NCI-H1092 treated with DMSO at 0.1 percent for 48 hours (cell line): Measurements from ENCODE around the gene MYO18A.

Experiments used
- DNase-seq: peaks from one replicate; lab custom pipeline; 2025; lab: John Stamatoyannopoulos, UW

MYO18A gene

DNA sequence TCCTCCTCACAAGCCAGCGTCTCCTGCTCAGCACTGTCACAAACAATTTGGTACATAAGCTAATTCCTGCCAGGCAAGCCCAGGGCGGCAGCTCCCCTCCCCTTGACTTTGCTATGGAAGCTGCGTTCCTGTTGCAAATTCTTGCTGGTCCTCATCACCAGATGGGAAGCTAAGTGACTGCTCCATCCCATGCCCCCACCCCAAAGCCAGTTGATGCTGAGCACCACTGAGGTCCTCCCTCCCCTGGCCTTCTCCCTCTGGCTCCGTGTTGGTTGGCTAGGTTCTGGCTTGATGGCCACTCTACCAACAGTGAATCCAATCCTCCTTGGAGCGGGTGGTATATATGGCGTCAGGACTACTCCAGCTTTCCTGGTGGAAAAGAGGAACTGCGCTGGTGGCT, 102.9 kb downstream of the MYO18A start:
- DNase-seq: no peak

DNA sequence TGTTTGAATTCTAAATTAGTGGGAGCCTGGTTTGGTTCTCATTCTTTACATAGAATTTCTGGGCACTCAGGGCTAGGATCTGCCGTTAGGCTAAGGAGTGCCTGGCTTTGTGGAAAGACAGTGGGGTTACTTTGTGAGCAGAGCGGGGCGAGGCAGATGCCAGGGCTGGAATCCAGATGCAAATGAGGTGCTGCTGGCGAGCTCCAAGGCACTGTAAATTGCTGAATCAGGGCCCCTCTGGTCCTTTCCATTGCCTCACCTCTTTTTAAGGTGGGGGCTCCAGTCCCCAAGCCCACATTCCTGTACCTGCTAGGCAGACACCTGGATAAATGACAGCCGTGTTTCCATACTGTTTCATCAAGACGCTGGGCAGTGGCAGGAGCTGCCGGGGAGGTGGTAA, 103.5 kb downstream of the MYO18A start:
- no peak for DNase-seq

DNA sequence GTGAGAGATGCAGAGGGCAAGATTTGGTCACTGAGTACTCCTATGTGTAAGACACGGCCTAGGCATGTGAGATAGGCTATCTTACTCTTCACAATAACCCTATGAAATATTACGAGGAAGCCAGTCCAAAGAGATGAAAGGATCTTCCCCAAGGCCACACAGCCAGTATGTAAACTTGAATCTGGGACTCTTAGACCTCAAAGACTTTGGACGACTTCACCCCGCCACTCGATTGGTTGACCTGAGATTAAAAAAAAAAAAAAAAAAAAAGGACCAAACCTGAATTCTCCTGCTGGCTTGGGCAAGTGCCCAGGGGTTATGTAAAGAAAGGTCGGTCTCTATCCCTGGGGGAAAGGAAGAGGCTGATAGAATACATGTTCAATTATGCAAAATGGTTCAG, 104.1 kb downstream of the MYO18A start:
- DNase-seq: no peak

DNA sequence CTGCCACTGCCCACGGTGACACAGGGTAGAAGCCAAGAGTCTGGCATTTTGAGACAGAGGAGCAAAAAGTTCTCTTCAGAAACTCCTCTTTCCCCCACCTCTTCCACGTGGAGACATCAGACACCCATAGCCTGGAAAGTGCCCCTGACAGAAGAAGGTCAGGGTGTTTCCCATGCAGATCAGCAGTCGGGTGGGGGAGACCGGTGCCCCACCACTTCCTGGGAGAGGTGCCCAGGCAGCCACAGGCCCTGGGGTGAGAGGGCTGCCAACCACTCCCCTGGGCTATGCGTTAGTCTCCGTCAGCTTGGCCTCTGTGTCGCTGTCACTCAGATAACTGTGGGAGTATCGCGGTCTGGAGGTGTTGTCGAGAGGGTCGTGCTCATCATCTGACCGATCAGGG, 105.7 kb downstream of the MYO18A start:
- no peak for DNase-seq

DNA sequence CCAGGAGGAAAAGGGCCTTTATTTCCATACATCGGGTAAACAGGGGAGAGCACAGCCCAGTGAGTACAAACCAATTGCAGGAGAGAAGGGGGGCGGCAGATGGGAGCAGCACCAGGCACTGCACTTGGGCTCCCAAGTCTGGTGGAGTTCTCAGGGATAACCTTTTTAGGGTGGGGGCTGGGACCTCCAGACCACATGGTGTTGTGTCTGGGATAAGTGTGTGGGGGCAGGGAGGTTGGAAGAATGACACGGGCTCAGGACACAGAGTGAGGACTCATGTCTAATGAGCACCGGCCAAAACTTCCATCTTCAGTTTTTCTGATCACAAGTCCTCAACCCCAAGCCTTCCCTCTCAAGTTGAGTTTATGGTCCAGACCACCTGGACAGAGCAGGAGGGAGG, 106.7 kb downstream of the MYO18A start:
- no peak for DNase-seq

DNA sequence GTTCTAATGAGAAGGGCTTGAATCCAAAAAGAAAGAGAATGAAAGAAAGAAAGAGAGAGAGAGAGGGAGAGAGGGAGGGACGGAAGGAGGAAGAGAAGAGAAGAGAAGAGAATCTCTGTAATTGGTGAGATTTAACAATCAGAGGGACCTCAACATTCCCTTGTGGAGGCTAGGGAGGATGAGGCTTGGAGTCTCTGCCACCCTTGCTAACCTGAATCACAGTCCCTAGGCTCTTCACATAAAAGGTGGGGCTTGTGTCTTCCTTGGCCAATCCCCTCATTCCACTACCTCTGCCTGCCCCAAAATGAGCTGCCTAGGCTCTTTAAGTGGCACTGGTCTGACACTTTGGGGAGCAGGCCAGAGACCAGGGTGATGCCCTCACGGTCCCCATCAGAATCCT, 107.2 kb downstream of the MYO18A start:
- no peak for DNase-seq

DNA sequence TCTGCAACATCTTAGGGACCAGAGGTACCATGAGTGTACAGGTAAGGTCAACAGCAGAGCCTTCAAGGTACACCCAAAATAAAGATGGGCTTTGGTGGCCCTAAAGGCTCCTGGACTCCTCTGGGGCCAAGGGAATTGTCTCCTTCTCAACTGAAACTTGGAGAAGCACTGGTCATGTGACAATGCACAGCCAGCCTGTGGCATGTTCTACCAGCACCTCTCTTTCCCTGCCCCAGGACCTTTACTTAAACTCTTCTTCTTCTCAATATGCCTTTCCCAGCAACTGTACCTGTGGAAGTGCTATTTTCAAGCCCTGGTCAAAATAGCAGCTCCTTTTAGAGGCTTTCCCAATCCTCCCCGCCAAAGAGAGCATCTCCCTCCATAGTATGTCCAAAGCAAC, 108.9 kb downstream of the MYO18A start:
- DNase-seq: no peak

DNA sequence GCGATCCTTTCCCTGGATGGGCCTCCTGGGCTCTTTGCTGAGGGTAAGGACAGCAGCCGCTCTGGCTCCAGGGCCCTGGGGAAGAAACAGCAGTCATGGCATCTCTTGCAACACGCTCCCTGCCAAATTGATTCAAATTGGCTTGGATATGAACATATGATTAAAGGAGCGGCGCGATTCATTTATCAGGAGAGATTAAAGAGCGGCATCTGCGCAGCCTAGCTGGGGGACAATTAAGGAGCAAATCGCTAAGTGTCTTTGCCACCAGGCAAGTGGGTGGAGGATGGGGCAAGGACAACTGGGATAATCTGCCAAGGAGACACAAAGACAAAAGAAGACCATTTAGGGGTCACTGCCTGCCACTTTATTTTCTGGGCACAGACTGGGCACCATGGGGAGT, 109.4 kb downstream of the MYO18A start:
- DNase-seq: no peak

DNA sequence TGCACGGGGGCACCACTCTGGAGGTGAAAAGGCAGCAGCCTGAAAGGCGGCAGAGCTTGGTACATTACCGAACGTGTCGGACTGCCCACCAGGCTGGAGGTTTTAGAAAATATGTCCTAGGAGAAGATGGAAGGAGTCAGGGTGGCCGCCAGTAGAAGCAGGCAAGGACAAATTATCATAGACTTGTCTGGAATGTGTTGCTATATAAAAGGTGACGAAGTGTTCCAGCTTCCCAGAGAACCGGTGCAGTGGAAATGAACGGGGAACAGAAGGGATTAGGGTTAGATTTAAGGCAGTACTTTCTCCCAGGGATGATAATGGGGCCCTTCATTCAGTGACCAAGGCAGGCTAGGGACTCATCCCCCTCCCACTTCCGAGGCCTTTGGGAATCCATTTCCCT, 109.9 kb downstream of the MYO18A start:
- DNase-seq: no peak

DNA sequence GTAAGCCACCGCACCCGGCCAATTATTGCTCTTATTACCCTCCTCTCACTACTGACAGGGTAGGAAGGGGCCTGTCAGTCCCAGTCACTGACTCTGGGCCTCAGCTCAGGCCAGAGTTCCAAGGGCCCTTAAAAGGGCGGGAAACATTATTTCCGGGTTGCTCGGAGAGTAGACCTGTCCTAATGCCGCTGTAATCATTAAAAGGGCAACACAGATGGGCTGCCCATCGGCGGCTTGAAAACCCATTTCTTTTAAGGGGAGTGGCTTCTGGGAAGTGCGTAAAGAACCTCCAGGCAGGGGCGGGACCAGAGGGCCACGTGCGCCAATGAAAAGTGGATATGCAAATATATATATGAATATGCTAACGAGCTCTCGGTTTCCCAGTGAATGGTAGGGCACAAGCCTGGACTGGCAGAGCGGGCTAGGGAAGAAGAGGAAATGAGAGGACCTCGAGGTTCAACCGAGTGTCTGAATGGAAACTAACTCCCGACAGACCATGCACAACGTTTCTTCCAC, 110.6 kb downstream of the MYO18A start:
- no peak for DNase-seq

DNA sequence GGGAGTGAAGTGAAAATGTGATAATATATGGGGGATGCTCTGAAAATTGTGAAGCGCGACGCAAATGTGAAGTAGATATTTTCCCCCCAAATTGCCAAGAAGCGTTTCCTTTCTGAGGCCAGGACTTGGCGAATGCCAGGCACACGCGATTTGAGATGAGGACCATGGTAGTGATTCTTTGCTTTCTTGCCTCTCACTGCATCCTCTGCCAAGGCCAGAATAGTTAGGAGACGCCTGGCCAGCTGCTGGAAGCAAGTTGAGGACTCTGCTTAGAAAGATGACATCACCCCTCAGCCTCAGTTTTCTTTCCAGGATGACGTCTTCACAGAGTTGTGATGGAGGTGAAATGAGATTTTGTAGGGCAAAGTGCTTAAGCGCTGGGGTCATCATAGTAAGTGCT, 111.4 kb downstream of the MYO18A start:
- DNase-seq: no peak

DNA sequence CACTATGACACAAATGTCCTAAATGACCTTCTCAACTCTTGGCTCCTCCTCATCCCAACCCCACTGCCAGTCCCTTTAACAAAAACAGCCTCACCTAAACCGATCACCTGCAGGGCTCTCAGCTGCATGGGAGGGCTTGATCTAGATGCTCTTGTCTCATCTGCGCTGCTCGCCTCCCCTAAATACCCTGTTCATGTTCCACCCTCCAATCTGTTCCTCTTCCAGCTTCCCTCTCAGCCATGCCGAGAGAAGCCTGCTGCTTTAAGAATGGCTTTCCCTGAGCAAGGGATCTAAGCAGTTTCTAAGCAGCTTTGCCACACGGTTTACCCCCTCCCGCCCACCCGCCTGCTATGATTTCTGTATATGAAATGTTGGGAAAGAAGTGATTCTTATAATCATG, 113.6 kb downstream of the MYO18A start:
- no peak for DNase-seq

DNA sequence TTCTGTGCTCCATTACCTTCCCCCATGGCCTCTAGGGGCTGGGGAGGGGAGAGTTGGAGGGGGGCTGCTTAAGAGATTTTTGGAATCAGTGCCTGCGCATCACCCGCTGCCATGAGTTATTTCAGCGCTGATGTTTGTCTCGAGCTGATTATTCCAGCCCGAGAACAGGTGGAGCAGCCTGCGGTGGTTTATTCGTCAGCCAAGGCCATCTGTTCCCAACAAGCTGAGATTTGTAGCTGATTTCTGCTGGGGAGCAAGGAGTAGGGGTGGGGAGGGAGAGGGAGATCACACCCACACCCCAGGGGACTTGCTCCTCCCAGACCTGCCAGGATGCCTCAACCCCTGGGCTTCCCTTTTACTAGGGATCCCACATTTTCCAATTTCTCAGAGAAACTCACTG, 114.2 kb downstream of the MYO18A start:
- DNase-seq: peak; percentile 3

DNA sequence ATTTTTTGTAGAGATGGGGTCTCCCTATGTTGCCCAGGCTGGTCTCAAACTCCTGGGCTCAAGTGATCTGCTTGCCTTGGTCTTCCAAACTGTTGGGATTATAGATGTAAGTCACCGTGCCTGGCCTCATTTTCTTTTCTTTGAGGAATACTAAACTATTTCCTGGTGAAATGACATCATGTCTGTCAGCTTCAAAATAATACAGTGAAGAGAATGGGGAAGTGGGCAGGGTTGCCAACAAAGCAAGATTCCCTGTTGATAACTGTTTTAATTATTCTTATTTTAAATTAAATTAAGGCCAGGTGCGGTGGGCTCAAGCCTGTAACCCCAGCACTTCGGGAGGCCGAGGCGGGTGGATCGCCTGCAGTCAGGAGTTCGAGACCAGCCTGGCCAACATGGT, 116.2 kb downstream of the MYO18A start:
- no peak for DNase-seq

DNA sequence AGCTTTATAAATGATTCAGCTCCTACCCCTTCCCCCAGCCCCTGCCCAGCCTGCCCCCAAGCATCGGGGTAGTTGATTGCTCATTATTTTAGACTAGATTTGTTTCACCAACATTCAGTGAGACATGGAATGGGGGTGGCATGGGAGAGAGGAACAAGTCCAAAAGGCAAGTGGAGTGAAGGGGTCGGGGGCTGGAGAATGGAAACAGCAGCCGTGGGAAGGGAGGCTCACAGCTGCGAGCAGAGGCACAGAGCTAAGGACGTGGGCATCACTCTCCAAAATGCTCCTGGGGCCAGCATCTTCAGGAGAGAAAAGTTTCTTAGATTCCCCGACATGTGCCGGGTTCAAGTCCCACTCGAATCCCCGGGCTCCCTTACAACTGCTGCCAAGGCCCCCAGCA, 118.0 kb downstream of the MYO18A start:
- no peak for DNase-seq

DNA sequence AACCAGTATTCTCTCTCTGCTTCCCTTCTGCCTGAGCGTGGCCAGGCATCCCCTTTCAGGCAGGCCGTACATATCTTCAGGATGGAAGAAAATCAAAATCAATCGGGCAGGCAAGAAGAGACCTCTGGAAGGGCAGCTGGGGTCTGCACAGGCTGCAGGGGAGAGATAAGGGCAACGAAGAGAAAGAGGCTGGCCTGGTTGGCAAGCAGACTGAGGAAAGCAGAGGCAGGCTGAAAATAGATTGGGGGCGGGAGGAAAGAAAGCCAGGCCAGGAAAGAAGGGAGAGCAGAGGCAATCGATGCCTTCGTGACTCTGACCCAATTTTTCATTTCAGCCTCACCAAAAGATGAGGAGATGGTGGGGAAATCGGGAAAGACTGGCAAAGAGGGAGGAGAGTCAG, 119.2 kb downstream of the MYO18A start:
- no peak for DNase-seq

DNA sequence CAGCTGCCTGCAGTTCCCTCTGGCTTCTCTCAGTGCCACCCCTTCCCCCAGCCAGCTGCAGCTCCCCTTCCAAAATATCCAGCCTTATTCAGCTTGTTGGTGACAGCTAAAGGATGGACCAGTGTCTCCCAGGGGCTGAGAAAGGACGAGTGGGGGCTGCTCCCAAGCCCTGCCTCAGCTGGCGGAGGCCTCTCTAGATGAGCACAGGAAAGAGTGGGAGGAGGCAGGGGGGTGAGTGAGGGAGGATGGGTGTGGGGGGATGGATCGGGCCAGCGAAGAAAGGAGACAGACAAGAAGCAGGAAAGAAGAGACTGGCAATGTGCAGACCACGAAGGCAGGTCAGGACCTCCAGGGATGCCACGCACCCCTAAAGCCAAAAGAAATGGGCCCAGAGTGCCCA, 119.7 kb downstream of the MYO18A start:
- no peak for DNase-seq

DNA sequence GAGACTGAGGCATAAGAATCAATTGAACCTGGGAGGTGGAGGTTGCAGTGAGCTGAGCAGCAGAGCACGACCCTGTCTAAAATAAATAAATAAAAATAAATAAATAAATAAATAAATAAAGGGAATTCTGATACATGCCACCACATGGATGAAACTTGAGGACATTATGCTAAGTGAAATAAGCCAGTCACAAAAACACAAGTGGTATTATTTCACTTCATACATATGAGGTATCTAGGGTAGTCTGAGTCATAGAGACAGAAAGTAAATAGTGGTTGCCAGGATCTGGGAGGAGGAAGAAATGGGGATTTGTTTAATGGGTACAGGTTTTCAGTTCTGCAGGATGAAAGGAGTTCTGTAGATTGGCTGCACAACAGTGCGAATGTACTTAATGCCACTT, 120.9 kb downstream of the MYO18A start:
- no peak for DNase-seq

DNA sequence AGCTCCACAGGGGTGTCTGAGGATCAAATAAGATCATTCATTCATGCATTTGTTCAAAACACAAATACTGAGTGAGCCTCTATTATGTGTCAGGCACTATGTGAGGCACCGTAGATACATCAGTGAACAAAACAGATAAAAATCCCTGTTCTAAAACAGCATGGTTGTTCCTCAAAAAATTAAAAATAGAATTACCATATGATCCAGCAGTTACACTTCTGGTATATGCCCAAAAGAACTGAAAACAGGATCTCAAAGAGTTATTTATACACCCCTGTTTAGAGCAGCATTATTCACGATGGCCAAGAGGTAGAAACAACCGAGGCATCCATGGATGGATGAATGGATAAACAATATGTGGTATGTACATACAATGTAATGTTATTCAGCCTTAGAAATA, 121.8 kb downstream of the MYO18A start:
- DNase-seq: no peak

DNA sequence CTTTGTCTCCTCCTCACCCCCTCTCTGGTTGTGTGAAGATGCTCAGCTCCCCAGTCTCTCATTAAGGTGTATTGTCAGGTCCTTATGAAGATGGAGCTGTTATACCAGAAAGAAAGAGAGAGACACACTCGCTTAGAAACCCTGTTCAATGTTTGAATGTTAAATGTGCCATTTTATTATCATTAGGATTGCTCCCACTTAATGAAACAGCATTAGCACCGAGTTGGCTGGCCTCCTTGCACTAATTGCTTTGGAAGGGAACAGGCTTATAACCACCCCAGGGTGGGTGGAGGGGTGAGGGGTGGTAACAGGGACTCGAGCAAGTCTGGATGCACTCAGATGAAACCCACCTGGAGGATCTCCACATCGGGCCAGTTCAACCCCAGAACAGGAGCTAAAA, 122.8 kb downstream of the MYO18A start:
- DNase-seq: no peak

DNA sequence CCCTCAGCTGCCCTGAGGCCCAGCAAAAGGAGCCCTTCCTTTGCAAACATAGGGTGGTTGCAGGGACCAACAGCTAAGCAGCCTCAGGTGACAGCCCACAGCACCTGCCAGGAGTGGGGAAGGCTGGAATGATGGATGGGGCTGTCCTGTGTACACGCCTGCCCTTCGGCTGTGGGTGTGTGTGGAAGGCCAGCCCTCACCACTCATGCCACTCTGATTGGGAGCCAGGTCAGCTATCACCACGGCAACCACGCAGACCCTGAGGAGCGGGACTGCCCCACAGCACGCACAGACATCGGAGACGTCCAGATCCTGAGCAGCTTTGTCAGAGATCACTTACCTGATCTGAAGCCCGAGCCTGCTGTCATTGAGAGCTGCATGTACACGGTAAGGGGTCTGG, 125.4 kb downstream of the MYO18A start:
- DNase-seq: peak; percentile 9

DNA sequence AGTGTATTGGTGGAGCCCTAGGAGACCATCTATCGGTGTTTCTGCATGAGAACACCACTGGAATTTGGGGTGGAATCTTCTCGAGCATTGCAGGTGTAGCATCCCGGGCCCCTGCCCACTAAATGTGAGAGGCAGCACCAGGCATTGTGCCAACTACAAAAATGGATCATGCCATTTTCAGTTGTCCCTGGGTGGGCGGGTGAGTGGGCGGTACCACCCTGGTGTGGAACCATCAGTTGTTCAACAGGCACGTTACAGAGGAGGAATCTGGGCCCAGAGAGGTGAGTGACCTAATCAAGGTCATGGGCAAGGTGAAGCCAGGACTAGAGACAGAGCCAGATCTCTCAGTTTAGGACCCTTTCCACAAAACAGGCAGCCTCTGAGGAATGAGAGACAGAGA, 128.5 kb downstream of the MYO18A start:
- DNase-seq: no peak

DNA sequence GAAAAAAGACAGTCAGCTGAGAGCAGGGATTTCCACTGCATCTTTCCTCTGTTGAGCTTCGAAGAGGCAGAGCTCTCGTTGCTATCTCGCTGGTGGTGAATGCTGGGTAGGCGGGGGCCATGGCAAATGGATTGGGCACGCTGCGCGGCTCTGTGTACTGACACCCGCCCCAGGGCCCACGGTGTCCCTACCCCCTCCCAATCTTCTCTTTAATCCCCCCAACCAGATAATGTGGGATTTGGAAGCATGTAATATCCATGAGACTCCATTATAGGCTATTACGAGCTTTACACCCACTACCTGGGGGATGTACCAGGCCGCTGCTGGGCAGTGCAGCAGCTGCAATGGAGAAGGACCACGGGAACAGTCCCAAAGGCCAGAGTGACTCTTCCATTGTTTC, 129.0 kb downstream of the MYO18A start:
- no peak for DNase-seq

DNA sequence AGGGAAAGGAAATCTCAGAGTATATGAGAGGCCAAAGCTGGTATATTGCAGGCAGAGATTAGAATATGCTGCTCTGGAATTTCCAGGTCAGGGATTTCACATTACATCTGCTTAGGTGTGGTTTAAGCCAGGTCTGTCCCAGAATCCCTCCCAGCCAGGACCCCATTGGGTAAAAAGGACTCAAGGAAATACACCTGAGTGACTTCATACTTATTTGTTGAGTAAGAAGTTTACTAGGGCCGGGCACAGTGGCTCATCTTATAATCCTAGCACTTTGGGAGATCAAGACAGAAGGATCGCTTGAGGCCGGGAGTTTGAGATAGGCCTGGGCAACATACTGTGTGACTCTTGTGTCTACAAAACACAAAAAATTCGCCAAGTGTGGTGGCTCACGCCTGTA, 130.0 kb downstream of the MYO18A start:
- no peak for DNase-seq

DNA sequence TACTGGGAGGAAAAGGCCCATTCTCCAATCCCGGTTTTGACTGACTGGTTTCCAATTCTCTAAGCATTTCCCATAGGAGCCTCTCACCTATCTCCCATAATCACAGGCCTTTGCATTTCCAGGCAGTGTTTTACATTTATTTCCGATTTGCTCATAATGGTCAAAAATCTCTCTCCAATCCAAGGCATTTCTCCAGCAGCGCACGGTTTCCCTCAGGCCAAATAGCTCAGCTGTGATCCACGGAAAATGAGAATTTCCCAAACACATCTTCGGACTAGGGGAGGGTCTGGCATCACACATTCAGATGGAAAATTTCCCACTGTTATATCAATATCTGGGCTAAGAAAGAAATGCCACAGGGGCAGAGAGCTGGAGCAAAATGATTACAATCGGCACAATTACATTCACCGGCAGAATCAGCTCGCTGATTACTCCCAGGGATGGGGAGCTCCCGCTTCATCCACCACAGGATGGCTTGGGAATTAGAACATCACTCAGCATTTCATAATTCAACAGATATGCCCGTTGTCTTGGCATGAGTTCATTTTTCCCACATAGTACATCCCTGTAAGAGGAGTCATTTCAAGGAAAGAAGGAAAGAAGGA, 130.6 kb downstream of the MYO18A start:
- DNase-seq: no peak
